Fibroblast of lung (primary cell): ENCODE results near the gene SSBP3.

ENCODE experiments used
- EZH2 ChIP-seq: IDR thresholded peaks from 2 replicates; pipeline ENCODE4 v1.5.1; 2012; ENCODE audit warnings: low read length, control low read depth, mild to moderate bottlenecking; ENCODE audit errors: missing control alignments
- TF ChIP-seq, protein P1 (sequence below), 2 donors: IDR thresholded peaks in 1 of 2; conservative IDR thresholded peaks in 1 of 2; 1 replicate in 1 of 2; 2 replicates in 1 of 2; pipeline ENCODE4 v1.5.1; 2011 to 2012; ENCODE audit warnings: low read length in 2 of 2, control low read depth in 1 of 2, inconsistent platforms in 1 of 2, low read depth in 1 of 2, mild to moderate bottlenecking in 1 of 2

DNA sequence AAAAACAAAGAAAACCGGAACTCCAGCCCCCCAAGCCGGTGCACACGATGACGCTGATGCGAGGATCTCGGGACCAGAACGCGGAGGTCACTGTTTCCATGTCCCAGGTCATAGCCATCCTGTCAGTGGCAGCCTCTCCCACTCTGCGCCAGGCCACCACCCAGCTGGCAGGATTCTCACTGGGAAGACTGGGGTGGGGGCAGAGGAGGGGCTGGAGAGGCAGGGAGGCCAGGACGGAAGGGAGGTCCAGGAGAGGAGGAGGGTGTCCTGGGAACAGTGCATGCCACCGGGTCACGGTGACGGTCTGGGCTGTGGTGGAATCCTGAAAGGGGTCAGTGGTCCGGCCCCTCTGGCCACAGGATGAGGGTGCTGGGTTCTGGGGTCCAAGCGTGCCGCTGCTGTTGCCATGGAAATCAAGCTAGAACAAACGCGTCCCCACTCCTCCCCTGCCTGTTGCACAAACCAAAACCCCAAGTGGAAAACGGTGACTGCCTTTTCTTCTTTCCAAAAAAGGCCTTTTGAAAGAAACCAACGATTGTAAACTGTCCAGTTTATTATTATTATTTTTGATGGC is 180.1 kb downstream of the SSBP3 start:
- TF ChIP-seq, protein P1, sequence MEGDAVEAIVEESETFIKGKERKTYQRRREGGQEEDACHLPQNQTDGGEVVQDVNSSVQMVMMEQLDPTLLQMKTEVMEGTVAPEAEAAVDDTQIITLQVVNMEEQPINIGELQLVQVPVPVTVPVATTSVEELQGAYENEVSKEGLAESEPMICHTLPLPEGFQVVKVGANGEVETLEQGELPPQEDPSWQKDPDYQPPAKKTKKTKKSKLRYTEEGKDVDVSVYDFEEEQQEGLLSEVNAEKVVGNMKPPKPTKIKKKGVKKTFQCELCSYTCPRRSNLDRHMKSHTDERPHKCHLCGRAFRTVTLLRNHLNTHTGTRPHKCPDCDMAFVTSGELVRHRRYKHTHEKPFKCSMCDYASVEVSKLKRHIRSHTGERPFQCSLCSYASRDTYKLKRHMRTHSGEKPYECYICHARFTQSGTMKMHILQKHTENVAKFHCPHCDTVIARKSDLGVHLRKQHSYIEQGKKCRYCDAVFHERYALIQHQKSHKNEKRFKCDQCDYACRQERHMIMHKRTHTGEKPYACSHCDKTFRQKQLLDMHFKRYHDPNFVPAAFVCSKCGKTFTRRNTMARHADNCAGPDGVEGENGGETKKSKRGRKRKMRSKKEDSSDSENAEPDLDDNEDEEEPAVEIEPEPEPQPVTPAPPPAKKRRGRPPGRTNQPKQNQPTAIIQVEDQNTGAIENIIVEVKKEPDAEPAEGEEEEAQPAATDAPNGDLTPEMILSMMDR (conservative IDR thresholded peaks at IDR 0.05 in 1 of 2, IDR thresholded peaks at IDR 0.05 in 1 of 2; ENCODE audit: low read depth in 1 of 2, low read length in 2 of 2) = no peak
- TF ChIP-seq EZH2 = no peak
